Smooth muscle cell (in vitro differentiated cells): ENCODE measurements around the gene SMIM8. TPM values are rescaled to one million over a fixed set of nuclear protein-coding genes. Genes with fewer than 3 reads are reported as not detected.

ENCODE experiments used
- DNase-seq: peaks from one replicate; lab custom pipeline; 2025; ENCODE audit not compliant: unreplicated experiment; lab: John Stamatoyannopoulos, UW
- H2AFZ ChIP-seq: fragments of 200-600 bp; sonication (generic); 2 replicates; pipeline ENCODE4 v1.6.0; 2016; ENCODE audit warnings: antibody characterized with exemption, low read depth, mild to moderate bottlenecking
- H3F3A ChIP-seq: fragments of 200-600 bp; sonication (generic); 2 replicates; pipeline ENCODE4 v1.6.0; 2017; ENCODE audit warnings: antibody characterized with exemption, low read depth
- H3K27ac ChIP-seq: fragments of 200-600 bp; sonication (generic); 2 replicates; pipeline ENCODE4 v1.5.1; 2016; ENCODE audit warnings: low read depth, mild to moderate bottlenecking
- H3K27me3 ChIP-seq: fragments of 200-600 bp; sonication (generic); 2 replicates; pipeline ENCODE4 v1.6.1; 2016; ENCODE audit warnings: low read depth, mild to moderate bottlenecking
- H3K36me3 ChIP-seq: fragments of 200-600 bp; sonication (generic); 2 replicates; pipeline ENCODE4 v1.5.1; 2016; ENCODE audit warnings: low read depth
- H3K4me1 ChIP-seq: fragments of 200-600 bp; sonication (generic); 2 replicates; pipeline ENCODE4 v1.5.1; 2016; ENCODE audit warnings: low read depth
- H3K4me2 ChIP-seq: fragments of 200-600 bp; sonication (generic); 2 replicates; pipeline ENCODE4 v1.6.0; 2016; ENCODE audit warnings: mild to moderate bottlenecking
- H3K4me3 ChIP-seq: fragments of 200-600 bp; sonication (generic); 2 replicates; pipeline ENCODE4 v1.5.1; 2016; ENCODE audit warnings: mild to moderate bottlenecking
- H3K79me2 ChIP-seq: fragments of 200-600 bp; sonication (generic); 2 replicates; pipeline ENCODE4 v1.6.0; 2016; ENCODE audit warnings: low read depth, mild to moderate bottlenecking
- H3K9ac ChIP-seq: fragments of 200-600 bp; sonication (generic); 2 replicates; pipeline ENCODE4 v1.6.0; 2016; ENCODE audit warnings: low read depth
- H3K9me3 ChIP-seq: fragments of 200-600 bp; sonication (generic); replicated peaks from 2 replicates; pipeline ENCODE4 v1.5.1; 2016; ENCODE audit warnings: low read depth
- H4K20me1 ChIP-seq: fragments of 200-600 bp; sonication (generic); 2 replicates; pipeline ENCODE4 v1.6.0; 2016; ENCODE audit warnings: low read depth
- CTCF ChIP-seq: fragments of 200-600 bp; sonication (generic); IDR thresholded peaks from 2 replicates; pipeline ENCODE4 v1.5.1; 2017; ENCODE audit warnings: borderline replicate concordance, mild to moderate bottlenecking, antibody characterized with exemption; ENCODE audit not compliant: insufficient read depth, poor library complexity, severe bottlenecking
- WGBS: methylation state at CpG from one replicate; pipeline ENCODE4 v1.1.7; 2016; ENCODE audit warnings: low lambda C conversion rate; 5-methylcytosine and 5-hydroxymethylcytosine counted together
- polyA plus RNA-seq: library from polyadenylated mRNA; unstranded; fragments of >200 nt; fragmentation: Nextera tagmentation; extraction: Ambion mirVana; gene quantifications from 2 replicates; pipeline ENCODE4 v1.2.1, GENCODE V29; 2016
- total RNA-seq: library from RNA; depleted of rRNA; stranded (reverse); fragments of >200 nt; gene quantifications from 2 replicates; pipeline ENCODE4 v1.2.3, GENCODE V29; 2014

The SMIM8 gene
- total and polyA plus RNA-seq, 2 experiments from 2014 or later, result 8.0 to 9.3 TPM

- no peak for DNase-seq
- no peaks in the 10 kb centered on the region for H3F3A ChIP-seq
- H3K27me3 ChIP-seq, result no peaks in the 10 kb centered on the region
- no peak overlapping the region for H3K9ac ChIP-seq
- H2AFZ ChIP-seq, result no peak overlapping the region
- no peak overlapping the region for H3K27ac ChIP-seq
- H3K4me3 ChIP-seq, result no peak overlapping the region
- no peak overlapping the region for H3K4me2 ChIP-seq
- no peaks in the 10 kb centered on the region for H3K9me3 ChIP-seq
- H3K4me1 ChIP-seq, result peaks cover 3% of the 10 kb centered on the region
- peaks cover 49% of the 10 kb centered on the region for H4K20me1 ChIP-seq
- H3K79me2 ChIP-seq, result peaks cover 24% of the 10 kb centered on the region
- no peaks in the 10 kb centered on the region for H3K36me3 ChIP-seq
- TF ChIP-seq CTCF, result no peak
- WGBS, result 67% methylated on average over 4 of the region's 4 CpGs
These were observed 14.0 kb downstream of the SMIM8 start for GRCh38 chr6:87336367-87336766.

- Histone ChIP-seq H3K4me2 (peak overlapping the region; percentile 37), H3F3A (peaks cover 8% of the 10 kb centered on the region), H3K79me2 (peaks cover 7% of the 10 kb centered on the region), H3K4me3 (no peak overlapping the region), H3K4me1 (peaks cover 10% of the 10 kb centered on the region), H3K27me3 (no peaks in the 10 kb centered on the region), H3K9me3 (no peaks in the 10 kb centered on the region), H2AFZ (no peak overlapping the region), H3K9ac (no peak overlapping the region), H3K27ac (no peak overlapping the region), H4K20me1 (peaks cover 63% of the 10 kb centered on the region), H3K36me3 (no peaks in the 10 kb centered on the region)
- WGBS, result 51% methylated on average over 4 of the region's 4 CpGs
- TF ChIP-seq CTCF, result no peak
- DNase-seq, result no peak
These were observed 17.8 kb downstream of the SMIM8 start for GRCh38 chr6:87340230-87340629.

- WGBS, result 92% methylated on average over 2 of the region's 2 CpGs
These were observed 18.8 kb downstream of the SMIM8 start for GRCh38 chr6:87341158-87341557.

More at GRCh38 chr6:87341158-87341557, 18.8 kb downstream of the SMIM8 start:
- TF ChIP-seq CTCF, result no peak
- DNase-seq, result no peak
- no peak overlapping the region for H3K27ac ChIP-seq
- peaks cover 7% of the 10 kb centered on the region for H3K79me2 ChIP-seq
- no peak overlapping the region for H2AFZ ChIP-seq
- H3K4me2 ChIP-seq, result no peak overlapping the region
- H3K9me3 ChIP-seq, result no peaks in the 10 kb centered on the region
- H3K9ac ChIP-seq, result no peak overlapping the region
- H3F3A ChIP-seq, result peaks cover 8% of the 10 kb centered on the region
- no peak overlapping the region for H3K4me3 ChIP-seq
- H3K36me3 ChIP-seq, result no peaks in the 10 kb centered on the region
- H4K20me1 ChIP-seq, result peaks cover 61% of the 10 kb centered on the region
- H3K4me1 ChIP-seq, result peaks cover 10% of the 10 kb centered on the region
- H3K27me3 ChIP-seq, result no peaks in the 10 kb centered on the region
